RPMI7951 (cell line): ENCODE data around the gene PHPT1. TPM values are rescaled to one million over a fixed set of nuclear protein-coding genes. Genes with fewer than 3 reads are reported as not detected.
"Not testable (repeated sequence)": the region's sequence is repeated elsewhere in the genome, so short reads cannot be mapped to it uniquely, and the experiment has no call there.

ENCODE experiments used
- DNase-seq: peaks from one replicate; pipeline ENCODE4 v3.0.0-alpha.2; 2012; ENCODE audit warnings: low read depth
- total RNA-seq: library from RNA; depleted of rRNA; stranded (reverse); fragments of >200 nt; shearing (Covaris generic); gene quantifications from 2 replicates; pipeline ENCODE4 v1.2.3, GENCODE V29; 2014; rRNA removed

The PHPT1 gene
- 88.7 and 92.2 TPM in 2 replicates for total RNA-seq

GRCh38 chr9:136849038-136849959 lies at the start of gene PHPT1:
PHPT1 (plus strand) TSS chr9:136849409; CDS start chr9:136849431, 22 bp downstream.
- peak; percentile 96 for DNase-seq

DNA sequence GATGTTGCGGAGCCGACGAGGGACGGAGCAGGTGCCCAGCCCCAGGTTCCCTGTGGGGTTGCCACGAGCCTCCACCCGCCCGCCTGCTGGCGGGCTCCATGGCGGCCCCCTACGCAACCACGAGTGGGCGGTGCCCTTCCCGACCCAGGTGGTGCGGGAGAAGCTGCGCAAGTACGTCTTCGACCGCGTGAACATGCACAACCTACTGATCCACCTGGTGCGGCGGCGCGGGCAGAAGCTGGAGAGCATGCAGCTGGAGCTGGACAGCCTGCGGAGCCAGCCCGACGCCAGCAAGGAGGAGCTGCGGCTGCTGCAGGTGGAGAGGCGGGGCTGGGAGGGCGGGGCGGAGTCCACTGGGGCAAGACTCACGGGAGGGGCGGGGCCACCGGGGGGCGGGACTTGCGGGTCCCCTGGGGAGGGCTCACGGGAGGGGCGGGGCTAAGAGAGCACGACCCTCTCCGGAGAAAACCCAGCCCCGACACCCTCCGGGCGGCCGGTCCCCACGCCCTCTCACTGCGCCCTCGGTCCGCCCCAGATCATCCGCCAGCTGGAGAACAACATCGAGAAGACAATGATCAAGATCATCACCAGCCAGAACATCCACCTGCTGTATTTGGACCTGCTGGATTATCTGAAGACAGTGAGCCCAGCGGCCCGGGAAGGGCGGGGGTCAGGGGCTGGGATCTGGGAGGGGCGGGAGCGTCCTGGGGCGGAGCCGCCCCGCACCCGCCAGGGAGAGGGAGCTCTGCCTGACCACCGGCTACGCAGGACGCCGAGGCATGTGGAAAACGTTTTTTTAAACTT lies 49.2 kb upstream of the PHPT1 start:
- peak; percentile 49 for DNase-seq

- DNase-seq, result no peak
These were observed 46.9 kb upstream of the PHPT1 start for GRCh38 chr9:136802321-136802720.

GRCh38 chr9:136803009-136803550 lies 46.1 kb upstream of the PHPT1 start:
- not testable (repeated sequence) for DNase-seq

GRCh38 chr9:136803551-136804508 lies 45.4 kb upstream of the PHPT1 start:
- no peak for DNase-seq

DNA sequence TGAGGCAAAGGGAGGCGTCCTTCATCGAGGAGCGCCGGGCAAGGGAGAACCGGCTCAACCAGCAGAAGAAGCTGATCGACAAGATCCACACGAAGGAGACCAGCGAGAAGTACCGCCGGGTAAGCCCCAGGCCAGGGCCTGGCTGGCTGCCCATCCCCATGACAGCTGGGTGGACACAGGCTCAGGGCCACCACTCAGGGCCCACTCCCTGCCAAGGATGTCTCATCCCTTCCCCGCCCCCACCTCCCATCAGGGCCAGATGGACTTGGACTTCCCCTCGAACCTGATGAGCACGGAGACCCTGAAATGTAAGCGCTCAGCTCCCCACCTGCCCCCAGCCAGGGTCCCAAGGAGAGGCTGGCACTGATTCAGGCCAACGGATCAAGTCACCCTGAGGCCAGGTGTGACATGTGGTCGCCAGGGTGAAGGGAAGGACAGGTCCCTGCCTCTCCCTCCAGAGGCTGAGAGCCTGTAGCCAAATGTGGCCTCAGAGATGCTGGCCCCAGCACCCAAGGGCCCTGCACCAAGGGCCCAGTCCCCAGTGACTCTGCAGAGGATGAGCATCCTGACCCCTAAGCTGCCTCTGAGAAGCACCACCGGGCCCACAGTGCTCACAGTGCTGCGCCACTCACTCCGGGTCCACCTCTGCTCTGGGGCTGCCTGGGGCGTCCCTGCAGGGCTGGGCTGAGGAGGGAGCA lies 44.6 kb upstream of the PHPT1 start:
- no peak for DNase-seq

GRCh38 chr9:136805207-136805740 lies 43.9 kb upstream of the PHPT1 start:
- DNase-seq, result no peak

DNA sequence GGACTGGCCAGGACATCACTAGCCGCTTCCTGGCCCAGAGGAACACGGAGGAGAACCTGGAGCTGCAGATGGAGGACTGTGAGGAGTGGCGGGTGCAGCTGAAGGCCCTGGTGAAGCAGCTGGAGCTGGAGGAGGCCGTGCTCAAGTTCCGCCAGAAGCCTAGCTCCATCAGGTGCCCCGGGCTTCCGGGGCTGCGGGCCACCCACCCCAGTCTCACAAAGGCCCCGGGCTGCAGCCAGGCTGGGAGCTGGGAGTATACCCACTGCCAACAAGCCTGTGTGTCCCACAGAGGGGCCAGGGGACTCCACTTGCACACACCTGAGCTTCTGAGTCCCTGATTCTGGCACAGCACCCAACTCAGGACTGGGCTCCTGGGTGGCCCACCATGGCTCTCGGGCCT lies 43.1 kb upstream of the PHPT1 start:
- DNase-seq, result no peak

GRCh38 chr9:136806631-136807201 lies 42.5 kb upstream of the PHPT1 start:
- no peak for DNase-seq

- DNase-seq, result peak; percentile 62
These were observed 41.7 kb upstream of the PHPT1 start, which contains the start of gene RABL6 for GRCh38 chr9:136807281-136808074. RABL6 (plus strand) TSS chr9:136807948; CDS start chr9:136808197, 249 bp downstream.

DNA sequence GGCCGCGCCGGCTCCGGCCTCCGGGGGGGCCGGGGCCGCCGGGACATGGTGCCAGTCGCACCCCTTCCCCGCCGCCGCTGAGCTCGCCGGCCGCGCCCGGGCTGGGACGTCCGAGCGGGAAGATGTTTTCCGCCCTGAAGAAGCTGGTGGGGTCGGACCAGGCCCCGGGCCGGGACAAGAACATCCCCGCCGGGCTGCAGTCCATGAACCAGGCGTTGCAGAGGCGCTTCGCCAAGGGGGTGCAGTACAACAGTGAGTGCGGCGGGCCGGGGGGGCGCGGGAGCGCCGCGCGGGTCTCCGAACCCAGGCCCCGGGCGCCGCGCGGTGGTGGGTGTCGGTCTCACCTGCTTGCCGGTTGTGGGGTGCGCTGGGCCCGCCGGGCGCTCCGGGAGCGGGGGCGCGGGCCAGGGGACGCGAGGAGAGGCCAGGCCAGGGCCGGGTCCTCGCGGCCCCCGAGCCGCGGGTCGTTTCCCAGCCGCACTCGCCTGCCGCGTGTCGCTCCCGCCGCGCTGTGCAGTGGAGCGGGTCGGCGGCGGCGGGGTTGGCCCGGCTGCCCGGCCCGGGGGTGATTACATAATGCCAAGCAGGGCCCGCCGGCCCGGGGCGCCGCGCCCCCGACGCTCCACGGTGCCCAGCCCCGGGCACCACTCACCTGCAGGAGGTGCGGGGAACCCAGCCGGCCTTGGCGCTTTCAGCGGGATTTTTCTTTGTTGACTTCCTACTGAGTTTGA lies 41.0 kb upstream of the PHPT1 start:
- DNase-seq, result no peak

DNA sequence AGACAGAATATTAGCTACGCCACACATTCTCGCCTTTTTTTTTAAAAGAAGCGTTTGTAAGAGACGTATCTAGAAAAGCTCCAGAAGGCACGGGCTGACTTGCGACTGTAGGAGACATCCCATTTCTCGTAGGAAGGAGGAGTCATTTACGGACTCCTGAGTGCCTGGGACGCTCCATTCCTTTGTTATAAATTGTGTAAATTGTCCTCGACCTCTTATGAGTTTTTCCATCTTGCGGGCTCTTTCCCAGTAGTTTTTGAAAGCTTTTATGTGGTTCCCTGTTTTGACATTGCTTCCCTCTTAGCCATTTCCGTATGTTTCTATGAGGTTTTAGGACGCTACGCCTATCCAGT lies 40.4 kb upstream of the PHPT1 start:
- DNase-seq, result peak; percentile 31

DNA sequence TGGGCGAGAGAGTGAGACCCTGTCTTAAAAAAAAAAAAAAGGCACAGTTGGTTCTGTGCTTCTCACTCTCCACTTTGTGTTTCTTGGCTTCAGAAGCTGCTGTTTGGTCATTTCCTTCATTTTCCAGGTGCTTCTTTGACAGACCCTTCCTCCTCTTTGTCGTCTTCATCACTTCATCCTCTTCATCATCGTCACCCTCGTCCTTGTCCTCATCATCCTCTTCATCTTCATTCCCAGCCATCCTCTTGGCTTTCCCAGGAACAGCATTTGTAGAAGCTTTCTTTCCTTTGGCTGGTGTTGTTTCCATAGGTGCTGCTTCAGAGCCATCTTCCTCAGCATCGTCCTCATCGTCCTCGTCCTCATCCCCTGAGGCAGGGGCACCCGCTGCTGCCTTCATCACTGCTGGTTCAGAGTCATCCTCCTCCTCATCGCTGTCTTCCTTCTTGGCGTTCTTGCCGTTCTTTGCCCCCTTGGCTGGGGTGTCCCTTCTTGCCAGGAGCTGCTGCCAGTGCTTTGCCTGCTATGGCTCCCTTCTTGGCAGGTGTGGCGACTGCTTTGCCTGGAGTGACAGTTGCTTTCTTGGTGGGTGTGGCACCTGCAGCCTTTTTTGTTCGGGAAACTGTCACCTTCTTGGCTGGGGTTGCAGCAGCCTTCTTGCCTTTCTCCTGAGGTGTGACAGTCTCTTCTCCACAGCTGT lies 34.3 kb upstream of the PHPT1 start:
- no peak for DNase-seq

GRCh38 chr9:136815422-136815782 lies 33.8 kb upstream of the PHPT1 start:
- DNase-seq, result no peak

- DNase-seq, result no peak
These were observed 28.0 kb upstream of the PHPT1 start for GRCh38 chr9:136820971-136821825.

DNA sequence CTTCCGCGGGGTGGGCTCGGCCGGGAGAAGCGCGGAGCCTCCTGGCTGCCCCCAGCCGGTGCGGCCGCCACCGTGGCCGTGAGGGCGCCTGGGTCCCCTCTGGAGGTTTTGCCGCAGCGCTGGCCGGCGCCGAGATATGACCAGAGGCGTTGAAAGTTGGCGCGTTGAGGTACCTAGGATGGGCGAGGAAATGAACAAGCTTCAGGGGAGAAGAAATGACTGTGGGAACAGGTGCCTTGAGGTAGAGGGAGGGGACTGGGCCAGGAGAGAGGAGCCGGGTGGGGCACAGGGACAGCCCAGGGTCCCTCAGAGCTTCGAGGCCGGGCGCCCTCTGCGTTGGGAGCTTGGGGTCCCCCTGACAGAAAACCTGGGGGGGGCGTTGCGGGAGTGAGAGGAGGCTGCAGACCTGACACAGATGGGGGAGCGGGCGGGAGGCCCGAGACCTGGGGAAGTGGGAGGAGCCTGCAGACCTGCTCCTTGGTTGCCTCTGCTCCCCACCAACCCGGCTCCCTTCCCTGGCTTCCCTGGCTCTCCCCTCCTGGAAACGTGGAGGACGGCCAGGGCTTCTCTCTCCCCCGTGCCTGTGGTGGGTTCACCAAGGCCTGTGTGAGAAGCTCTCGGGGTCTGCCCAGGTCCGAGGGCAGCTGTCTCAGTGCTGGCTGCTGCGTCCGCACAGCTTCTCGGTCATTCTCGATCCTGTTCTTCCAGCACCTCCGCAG lies 27.2 kb upstream of the PHPT1 start:
- no peak for DNase-seq
